Endothelial cell of umbilical vein (primary cell): ENCODE measurements around the gene ANKHD1. TPM values are rescaled to one million over a fixed set of nuclear protein-coding genes. Genes with fewer than 3 reads are reported as not detected.

Source experiments
- BruUV-seq: library from RNA; stranded (reverse); fragments of 400-500 nt; replicated peaks from 2 replicates; lab custom pipeline; 2021; lab: Mats Ljungman, UMichigan
- CTCF ChIA-PET: fragments of 300-600, 350-600 bp; sonication (Branson Sonifier 250); formaldehyde crosslinking; loops from one replicate; lab custom pipeline; 2021; ENCODE audit warnings: antibody characterized with exemption, inconsistent platforms; lab: Charles Lee
- POLR2A ChIA-PET: fragments of 300-600, 350-600 bp; sonication (Branson Sonifier 250); formaldehyde crosslinking; loops from one replicate; lab custom pipeline; 2021; ENCODE audit warnings: antibody characterized with exemption, inconsistent platforms; lab: Charles Lee
- DNase-seq: peaks from one replicate; pipeline ENCODE4 v3.0.0-alpha.2; 2011; ENCODE audit warnings: low read depth, low spot score
- FAIRE-seq: peaks from 2 replicates; lab custom pipeline; 2011; peaks lifted over from hg19 to GRCh38; lab: Jason Lieb, UNC
- H2AFZ ChIP-seq: 2 replicates; pipeline ENCODE4 v1.6.0; 2012; ENCODE audit warnings: low read depth, low read length, control low read depth, inconsistent platforms
- H3K27ac ChIP-seq: 2 replicates; pipeline ENCODE4 v1.5.1; 2011; ENCODE audit warnings: low read depth, mild to moderate bottlenecking, control low read depth, low read length, moderate library complexity; ENCODE audit not compliant: insufficient read depth
- H3K27me3 ChIP-seq, 2 experiments: 2 replicates each; pipeline versions ENCODE4 v1.6.0 to v1.6.1; 2011; ENCODE audit warnings: low read length in 2 of 2, mixed read lengths in 1 of 2; ENCODE audit not compliant: control insufficient read depth in 2 of 2, insufficient read depth in 2 of 2
- H3K36me3 ChIP-seq, 2 experiments: 2 replicates in 1 of 2; 3 replicates in 1 of 2; pipeline ENCODE4 v1.5.1; 2011; ENCODE audit warnings: low read length in 2 of 2, mild to moderate bottlenecking in 1 of 2, moderate library complexity in 1 of 2; ENCODE audit not compliant: control insufficient read depth in 2 of 2, insufficient read depth in 2 of 2; ENCODE audit errors: extremely low read depth in 1 of 2
- H3K4me1 ChIP-seq: 3 replicates; pipeline ENCODE4 v1.5.1; 2011; ENCODE audit warnings: mild to moderate bottlenecking, low read length; ENCODE audit not compliant: control insufficient read depth, insufficient read depth; ENCODE audit errors: extremely low read depth
- H3K4me2 ChIP-seq: 2 replicates; pipeline ENCODE4 v1.6.1; 2011; ENCODE audit warnings: low read length, control low read depth, mixed read lengths; ENCODE audit not compliant: insufficient read depth
- H3K4me3 ChIP-seq, 3 experiments: fragments of 200-600 bp in 1 of 3; sonication (generic), shearing (Covaris generic) in 1 of 3; replicated peaks in 1 of 3; 2 replicates each; pipeline ENCODE4 v1.5.1; 2011 to 2016; ENCODE audit warnings: control low read depth in 3 of 3, low read length in 3 of 3, mild to moderate bottlenecking in 2 of 3, inconsistent platforms in 1 of 3, low read depth in 1 of 3, moderate library complexity in 1 of 3; ENCODE audit not compliant: insufficient read depth in 1 of 3
- H3K79me2 ChIP-seq: 2 replicates; pipeline ENCODE4 v1.6.0; 2012; ENCODE audit warnings: low read length, inconsistent platforms; ENCODE audit not compliant: control insufficient read depth, insufficient read depth
- H3K9ac ChIP-seq: replicated peaks from 2 replicates; pipeline ENCODE3; 2011; ENCODE audit warnings: low read length, control low read depth; ENCODE audit not compliant: insufficient read depth; ENCODE audit errors: extremely low read depth
- H3K9me1 ChIP-seq: replicated peaks from 3 replicates; pipeline ENCODE4 v1.6.0; 2011; ENCODE audit warnings: mild to moderate bottlenecking, low read length; ENCODE audit not compliant: control insufficient read depth, insufficient read depth; ENCODE audit errors: extremely low read depth
- H3K9me3 ChIP-seq: replicated peaks from 2 replicates; pipeline ENCODE4 v1.5.1; 2012; ENCODE audit warnings: low read length, inconsistent platforms; ENCODE audit not compliant: control insufficient read depth, insufficient read depth
- H4K20me1 ChIP-seq: replicated peaks from 2 replicates; pipeline ENCODE3; 2011; ENCODE audit warnings: mild to moderate bottlenecking, low read length; ENCODE audit not compliant: control insufficient read depth, insufficient read depth; ENCODE audit errors: extremely low read depth
- EZH2 ChIP-seq: IDR thresholded peaks from 2 replicates; pipeline ENCODE4 v1.6.1; 2012; ENCODE audit warnings: borderline replicate concordance, low read depth, mild to moderate bottlenecking, moderate library complexity, low read length, inconsistent platforms; ENCODE audit not compliant: severe bottlenecking
- FOS ChIP-seq: IDR thresholded peaks from 2 replicates; pipeline ENCODE4 v1.6.1; 2011; ENCODE audit warnings: mild to moderate bottlenecking, low read length, moderate library complexity, borderline replicate concordance; ENCODE audit not compliant: insufficient read depth
- GATA2 ChIP-seq: IDR thresholded peaks from 2 replicates; pipeline ENCODE4 v1.7.0; 2011; ENCODE audit warnings: low read depth, mild to moderate bottlenecking, moderate library complexity, mixed read lengths, low read length; ENCODE audit not compliant: insufficient read length, insufficient read depth
- JUN ChIP-seq: IDR thresholded peaks from 2 replicates; pipeline ENCODE4 v1.6.1; 2011; ENCODE audit warnings: borderline replicate concordance, low read depth; ENCODE audit not compliant: insufficient read length, insufficient read depth
- MYC ChIP-seq: IDR thresholded peaks from one replicate; pipeline ENCODE4 v1.6.1; 2011; ENCODE audit warnings: mild to moderate bottlenecking, low read depth, low read length
- dilution Hi-C: fragments of 300-500 bp; cut with MboI; formaldehyde crosslinking; loops from one replicate; pipeline ENCODE4 v1.15.0; 2019; ENCODE audit warnings: low sequenced_read_pairs; ENCODE audit not compliant: extremely low pct_ligation_motif_present
- intact Hi-C: fragments of 100-400 bp; cut with micrococcal nuclease; formaldehyde crosslinking; loops from one replicate; pipeline ENCODE4 v1.10.0; 2022
- polyA plus RNA-seq, 4 experiments: library from polyadenylated mRNA; depleted of rRNA in 3 of 4; stranded (reverse) in 3 of 4; unstranded in 1 of 4; fragments of >200 nt; gene quantifications; 2 replicates each; pipeline versions ENCODE4 v1.2.1 to v1.2.3, GENCODE V29; 2011 to 2012; ENCODE audit warnings: missing spikeins in 1 of 4
- total RNA-seq: library from RNA; stranded (reverse); gene quantifications from 2 replicates; pipeline ENCODE4 v1.2.3, GENCODE V29; 2021
- TF ChIP-seq, protein P1 (sequence below): IDR thresholded peaks from 2 replicates; pipeline ENCODE4 v1.6.1; 2011; ENCODE audit not compliant: insufficient read depth, insufficient read length
- TF ChIP-seq, protein P2 (sequence below), 2 donors: IDR thresholded peaks; 1 replicate in 1 of 2; 2 replicates in 1 of 2; pipeline ENCODE4 v1.5.1; 2011; ENCODE audit warnings: low read length in 2 of 2, mild to moderate bottlenecking in 2 of 2, moderate library complexity in 2 of 2, control low read depth in 1 of 2, inconsistent platforms in 1 of 2, low read depth in 1 of 2; ENCODE audit not compliant: insufficient read depth in 1 of 2; ENCODE audit errors: extremely low read depth in 1 of 2

Gene ANKHD1
- total and polyA plus RNA-seq, 2 donors (not counting 3 experiments of a cell fraction or from before 2014, with no cell fraction given): 56.1 to 87.0 TPM

DNA sequence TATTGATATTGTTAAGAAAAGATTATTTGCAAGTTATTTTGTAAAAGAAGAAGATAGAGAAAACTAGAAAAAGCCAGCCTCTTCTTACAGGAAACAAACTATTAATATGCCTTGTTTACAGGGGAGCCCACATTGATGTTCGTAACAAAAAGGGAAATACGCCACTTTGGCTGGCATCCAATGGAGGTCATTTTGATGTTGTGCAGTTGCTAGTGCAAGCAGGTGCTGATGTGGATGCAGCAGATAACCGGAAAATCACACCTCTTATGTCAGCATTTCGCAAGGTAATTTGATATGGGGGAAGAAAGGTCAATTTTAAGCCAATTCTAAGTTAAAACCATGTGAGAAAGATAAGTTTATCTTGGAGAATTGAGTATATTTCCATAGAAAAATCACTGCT, 108.3 kb downstream of the ANKHD1 start:
- Histone ChIP-seq H3K4me3 (no peak overlapping the region), H3K27ac (no peak overlapping the region), H3K36me3 (peaks cover 10 to 24% of the 10 kb centered on the region in 2 experiments), H3K9ac (no peak overlapping the region), H3K9me1 (no peaks in the 10 kb centered on the region), H3K27me3 (no peaks in the 10 kb centered on the region), H3K9me3 (no peaks in the 10 kb centered on the region), H3K4me2 (no peak overlapping the region), H3K4me1 (no peaks in the 10 kb centered on the region), H4K20me1 (no peaks in the 10 kb centered on the region), H3K79me2 (no peaks in the 10 kb centered on the region), H2AFZ (no peak overlapping the region)
- BruUV-seq: no TSS peak
- ChIA-PET POLR2A (no interaction called here), CTCF (interaction anchor here (0.9 kb wide), 1 partner anchor 18 kb away, joined by 4 read pairs; no protein-coding TSS in a partner anchor)
- FAIRE-seq (no peak), DNase-seq (no peak)
- TF ChIP-seq FOS: no peak
- TF ChIP-seq JUN: no peak
- no peak for TF ChIP-seq EZH2
- TF ChIP-seq, protein P1, sequence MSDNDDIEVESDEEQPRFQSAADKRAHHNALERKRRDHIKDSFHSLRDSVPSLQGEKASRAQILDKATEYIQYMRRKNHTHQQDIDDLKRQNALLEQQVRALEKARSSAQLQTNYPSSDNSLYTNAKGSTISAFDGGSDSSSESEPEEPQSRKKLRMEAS: no peak
- no peak for TF ChIP-seq MYC
- TF ChIP-seq, protein P2, sequence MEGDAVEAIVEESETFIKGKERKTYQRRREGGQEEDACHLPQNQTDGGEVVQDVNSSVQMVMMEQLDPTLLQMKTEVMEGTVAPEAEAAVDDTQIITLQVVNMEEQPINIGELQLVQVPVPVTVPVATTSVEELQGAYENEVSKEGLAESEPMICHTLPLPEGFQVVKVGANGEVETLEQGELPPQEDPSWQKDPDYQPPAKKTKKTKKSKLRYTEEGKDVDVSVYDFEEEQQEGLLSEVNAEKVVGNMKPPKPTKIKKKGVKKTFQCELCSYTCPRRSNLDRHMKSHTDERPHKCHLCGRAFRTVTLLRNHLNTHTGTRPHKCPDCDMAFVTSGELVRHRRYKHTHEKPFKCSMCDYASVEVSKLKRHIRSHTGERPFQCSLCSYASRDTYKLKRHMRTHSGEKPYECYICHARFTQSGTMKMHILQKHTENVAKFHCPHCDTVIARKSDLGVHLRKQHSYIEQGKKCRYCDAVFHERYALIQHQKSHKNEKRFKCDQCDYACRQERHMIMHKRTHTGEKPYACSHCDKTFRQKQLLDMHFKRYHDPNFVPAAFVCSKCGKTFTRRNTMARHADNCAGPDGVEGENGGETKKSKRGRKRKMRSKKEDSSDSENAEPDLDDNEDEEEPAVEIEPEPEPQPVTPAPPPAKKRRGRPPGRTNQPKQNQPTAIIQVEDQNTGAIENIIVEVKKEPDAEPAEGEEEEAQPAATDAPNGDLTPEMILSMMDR (IDR thresholded peaks at IDR 0.05; ENCODE audit: extremely low read depth in 1 of 2, insufficient read depth in 1 of 2, low read depth in 1 of 2, low read length in 2 of 2): no peak
- no peak for TF ChIP-seq GATA2
- intact Hi-C loops (no loop called here), dilution Hi-C loops (no loop called here)
